Activated naive CD8-positive, alpha-beta T cell treated with anti-CD3 and anti-CD28 coated beads for 36 hours (primary cell): ENCODE measurements around the gene MIF. TPM values are rescaled to one million over a fixed set of nuclear protein-coding genes. Genes with fewer than 3 reads are reported as not detected.
"Not testable (repeated sequence)": the region's sequence is repeated elsewhere in the genome, so short reads cannot be mapped to it uniquely, and the experiment has no call there.

Experiments used
- DNase-seq: peaks from one replicate; pipeline ENCODE4 v3.0.0; 2021
- H3K27ac Mint-ChIP-seq: one replicate; pipeline ENCODE4 v1.8.0; 2022; ENCODE audit warnings: mild to moderate bottlenecking, moderate library complexity, mixed read lengths
- H3K27me3 Mint-ChIP-seq: one replicate; pipeline ENCODE4 v1.8.0; 2022; ENCODE audit warnings: mild to moderate bottlenecking, mixed read lengths
- H3K36me3 Mint-ChIP-seq: one replicate; pipeline ENCODE4 v1.8.0; 2021; ENCODE audit warnings: mild to moderate bottlenecking, mixed read lengths
- H3K4me1 Mint-ChIP-seq: one replicate; pipeline ENCODE4 v1.8.0; 2021; ENCODE audit warnings: mixed read lengths
- H3K4me3 Mint-ChIP-seq: one replicate; pipeline ENCODE4 v1.8.0; 2022; ENCODE audit warnings: mild to moderate bottlenecking, moderate library complexity, mixed read lengths
- H3K9me3 Mint-ChIP-seq: one replicate; pipeline ENCODE4 v1.8.0; 2022; ENCODE audit warnings: mixed read lengths
- total RNA-seq, 2 experiments: library from RNA; stranded (reverse); gene quantifications; one replicate each; pipeline ENCODE4 v1.2.3, GENCODE V29; 2021

The MIF gene
- total RNA-seq, 2 experiments from 2014 or later = 1,236 to 1,275 TPM

GRCh38 chr22:23907423-23907822, 13.2 kb downstream of the MIF start:
- H3K36me3 Mint-ChIP-seq, H3K9me3 Mint-ChIP-seq, H3K27me3 Mint-ChIP-seq, H3K4me1 Mint-ChIP-seq, DNase-seq, H3K4me3 Mint-ChIP-seq, H3K27ac Mint-ChIP-seq: not testable (repeated sequence)

- no peak for DNase-seq
- Mint-ChIP-seq H3K27ac (no peak overlapping the region), H3K4me3 (no peak overlapping the region), H3K4me1 (peaks cover 12% of the 10 kb centered on the region), H3K9me3 (no peaks in the 10 kb centered on the region), H3K27me3 (no peaks in the 10 kb centered on the region), H3K36me3 (peaks cover 10% of the 10 kb centered on the region)
Measured at GRCh38 chr22:23908587-23909205, 14.5 kb downstream of the MIF start.

DNA sequence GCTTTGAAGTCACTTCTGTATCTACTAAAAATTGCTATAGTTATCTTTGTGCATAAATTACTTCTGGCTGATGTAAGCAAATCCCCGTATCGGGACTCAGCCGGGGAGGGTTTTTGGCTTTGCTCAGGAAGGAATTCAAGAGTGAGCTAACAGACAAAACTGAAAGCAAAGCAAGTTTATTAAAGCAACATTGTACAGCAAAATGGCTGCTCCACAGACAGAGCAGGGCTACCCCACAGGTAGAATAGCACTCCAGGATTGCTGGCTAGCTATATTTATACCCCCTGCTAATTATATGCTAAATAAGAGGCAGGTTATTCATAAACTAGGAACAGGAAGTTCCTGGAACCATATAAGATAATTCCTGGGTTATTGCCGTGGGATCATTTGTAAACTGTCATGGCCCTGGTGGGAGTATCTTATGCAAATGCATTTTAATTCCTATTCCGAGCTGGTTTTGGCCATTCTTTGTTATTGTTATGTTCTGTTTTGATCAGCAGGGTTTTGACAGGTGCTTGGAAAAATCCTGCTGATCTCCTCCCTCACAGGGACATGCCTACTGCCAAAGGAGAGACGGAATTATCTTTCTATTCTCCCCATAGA, 15.2 kb downstream of the MIF start:
- DNase-seq = no peak
- Mint-ChIP-seq H3K4me1 (peaks cover 17% of the 10 kb centered on the region), H3K27me3 (no peaks in the 10 kb centered on the region)

GRCh38 chr22:23910496-23911190, 16.5 kb downstream of the MIF start:
- DNase-seq = no peak
- Mint-ChIP-seq H3K36me3 (peaks cover 10% of the 10 kb centered on the region), H3K27ac (no peak overlapping the region), H3K4me3 (no peak overlapping the region), H3K4me1 (peaks cover 28% of the 10 kb centered on the region), H3K9me3 (no peaks in the 10 kb centered on the region), H3K27me3 (no peaks in the 10 kb centered on the region)

More for the DNA sequence above, 15.2 kb downstream of the MIF start:
- Mint-ChIP-seq H3K4me3 (no peak overlapping the region), H3K36me3 (peaks cover 10% of the 10 kb centered on the region), H3K9me3 (no peaks in the 10 kb centered on the region), H3K27ac (no peak overlapping the region)

GRCh38 chr22:23911318-23911980, 17.3 kb downstream of the MIF start:
- Mint-ChIP-seq H3K9me3 (no peaks in the 10 kb centered on the region), H3K27ac (no peak overlapping the region), H3K4me3 (no peak overlapping the region), H3K27me3 (no peaks in the 10 kb centered on the region), H3K4me1 (peaks cover 30% of the 10 kb centered on the region), H3K36me3 (peaks cover 11% of the 10 kb centered on the region)
- DNase-seq = no peak

DNA sequence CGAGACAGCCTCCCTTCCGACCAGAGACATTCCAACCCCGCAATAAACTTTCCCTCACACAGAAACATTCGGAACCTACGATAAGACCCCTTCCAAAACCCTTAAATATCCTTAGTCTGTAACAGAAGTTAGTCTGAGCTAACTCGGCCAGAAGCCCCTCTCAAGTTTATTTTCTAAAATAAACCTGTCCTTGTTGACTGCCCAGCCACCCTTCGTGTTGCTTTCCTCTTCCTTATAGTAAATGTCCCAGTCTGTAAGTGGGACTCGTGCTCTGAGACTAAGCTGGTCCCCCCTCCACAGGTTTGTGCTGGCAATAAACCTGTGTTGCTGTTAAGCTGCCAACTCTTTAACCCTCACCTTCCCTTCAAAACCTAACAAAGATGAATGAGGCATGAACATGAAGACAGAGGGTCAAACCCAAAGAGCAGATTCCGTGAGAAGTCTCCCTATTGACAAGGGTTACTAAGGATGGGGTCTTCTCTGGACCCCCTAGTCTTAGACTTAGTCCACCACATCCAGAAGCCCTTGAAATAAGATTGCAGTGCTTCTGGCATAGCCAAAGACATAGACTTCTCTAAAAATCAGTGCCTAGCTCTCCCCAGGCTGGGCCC, 18.2 kb downstream of the MIF start:
- Mint-ChIP-seq H3K36me3 (peaks cover 19% of the 10 kb centered on the region), H3K4me3 (no peak overlapping the region), H3K4me1 (peaks cover 30% of the 10 kb centered on the region), H3K27ac (peak overlapping the region; percentile 99), H3K9me3 (no peaks in the 10 kb centered on the region), H3K27me3 (no peaks in the 10 kb centered on the region)
- no peak for DNase-seq

DNA sequence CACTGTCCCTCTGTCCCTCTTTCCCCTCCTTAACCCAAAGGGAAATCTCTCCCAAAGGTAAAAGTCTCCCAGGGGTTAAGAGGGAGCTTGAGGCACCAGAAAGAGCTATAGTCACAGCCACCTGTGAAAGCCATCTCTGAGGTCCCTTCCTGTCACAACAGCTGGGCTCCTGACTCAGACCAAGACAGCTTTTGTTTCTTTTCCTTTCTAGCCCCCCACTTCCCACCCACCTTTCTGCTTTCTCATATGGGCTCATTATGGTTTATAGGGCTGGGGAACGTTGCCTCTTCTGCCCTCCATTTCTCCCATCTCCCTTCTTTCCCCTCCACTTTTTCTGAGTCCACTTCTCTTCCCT, 19.1 kb downstream of the MIF start:
- Mint-ChIP-seq H3K36me3 (peaks cover 19% of the 10 kb centered on the region), H3K9me3 (no peaks in the 10 kb centered on the region), H3K4me3 (peak overlapping the region; percentile 98), H3K27me3 (no peaks in the 10 kb centered on the region), H3K27ac (peak overlapping the region; percentile 99), H3K4me1 (peaks cover 30% of the 10 kb centered on the region)
- peak; percentile 42 for DNase-seq

DNA sequence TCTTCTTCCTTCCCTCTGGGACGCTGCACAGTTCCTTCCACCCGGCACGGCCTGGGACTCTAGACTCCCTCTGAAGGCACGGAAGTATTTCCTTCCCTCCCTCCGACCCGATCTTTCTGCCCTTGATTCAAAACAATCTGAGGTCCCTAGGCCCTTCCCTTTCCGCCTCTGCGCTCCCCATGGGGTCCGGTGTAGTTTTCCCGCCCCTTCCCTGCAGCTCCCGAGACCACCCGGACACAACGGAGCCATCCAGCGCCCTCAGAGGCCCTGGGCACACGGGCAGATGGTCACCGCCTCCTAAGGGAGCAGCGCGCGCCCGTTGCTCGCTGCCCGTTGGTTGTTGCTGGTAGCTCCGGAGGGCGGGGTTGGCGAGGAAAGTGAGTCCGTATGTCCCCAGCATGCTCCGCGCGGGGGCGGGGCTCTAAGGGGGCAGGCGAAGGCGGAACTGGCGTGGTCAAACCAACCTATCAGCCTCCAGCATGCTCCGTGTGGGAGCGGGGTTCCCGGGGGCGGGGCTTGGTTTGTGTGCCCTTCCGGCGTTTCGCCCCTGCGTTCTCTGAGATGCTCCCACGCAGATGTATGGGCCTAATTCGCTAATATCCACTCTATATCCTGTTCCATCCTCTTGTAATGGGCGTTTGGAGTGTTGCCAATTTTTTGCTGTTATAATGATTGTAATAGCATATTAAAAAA, 19.6 kb downstream of the MIF start:
- H3K4me3 Mint-ChIP-seq = peak overlapping the region; percentile 98
- H3K27ac Mint-ChIP-seq = peak overlapping the region; percentile 99
- H3K36me3 Mint-ChIP-seq = peaks cover 19% of the 10 kb centered on the region
- H3K9me3 Mint-ChIP-seq = no peaks in the 10 kb centered on the region
- peak; percentile 100 for DNase-seq
- H3K4me1 Mint-ChIP-seq = peaks cover 30% of the 10 kb centered on the region
- no peaks in the 10 kb centered on the region for H3K27me3 Mint-ChIP-seq

DNA sequence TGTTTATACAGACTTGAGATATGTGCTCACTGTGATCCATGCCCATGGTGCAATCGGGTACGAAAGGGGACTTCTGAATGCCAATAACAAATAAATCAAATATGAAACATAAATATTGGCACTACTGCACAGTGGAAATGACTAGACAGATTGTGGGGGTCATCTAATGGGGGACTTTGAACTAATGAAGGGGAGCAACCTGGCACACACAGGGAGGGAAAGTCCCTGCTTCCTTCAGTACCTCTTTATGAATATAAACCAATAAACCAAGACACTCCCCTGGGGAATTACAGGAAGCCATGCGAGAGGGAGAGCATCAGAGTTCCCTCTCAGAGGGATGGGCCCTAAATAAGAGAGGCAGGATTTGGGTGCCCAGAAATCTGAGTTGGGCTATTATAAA, 21.1 kb downstream of the MIF start:
- H3K27me3 Mint-ChIP-seq = no peaks in the 10 kb centered on the region
- H3K27ac Mint-ChIP-seq = peak overlapping the region; percentile 63
- peaks cover 21% of the 10 kb centered on the region for H3K36me3 Mint-ChIP-seq
- H3K4me1 Mint-ChIP-seq = peaks cover 30% of the 10 kb centered on the region
- no peak for DNase-seq
- no peak overlapping the region for H3K4me3 Mint-ChIP-seq
- no peaks in the 10 kb centered on the region for H3K9me3 Mint-ChIP-seq

GRCh38 chr22:23920267-23920611, 26.1 kb downstream of the MIF start:
- not testable (repeated sequence) for H3K4me3 Mint-ChIP-seq, DNase-seq, H3K27ac Mint-ChIP-seq, H3K27me3 Mint-ChIP-seq, H3K9me3 Mint-ChIP-seq
- Mint-ChIP-seq H3K4me1 (peaks cover 16% of the 10 kb centered on the region), H3K36me3 (peaks cover 38% of the 10 kb centered on the region)

GRCh38 chr22:23921586-23922201, 27.5 kb downstream of the MIF start:
- H3K4me3 Mint-ChIP-seq, DNase-seq, H3K27ac Mint-ChIP-seq, H3K27me3 Mint-ChIP-seq, H3K9me3 Mint-ChIP-seq, H3K4me1 Mint-ChIP-seq: not testable (repeated sequence)
- H3K36me3 Mint-ChIP-seq = peaks cover 50% of the 10 kb centered on the region

- no peak for DNase-seq
- Mint-ChIP-seq H3K4me1 (peaks cover 10% of the 10 kb centered on the region), H3K27ac (no peak overlapping the region), H3K36me3 (peaks cover 55% of the 10 kb centered on the region), H3K9me3 (peaks cover 6% of the 10 kb centered on the region), H3K4me3 (no peak overlapping the region), H3K27me3 (no peaks in the 10 kb centered on the region)
Measured at GRCh38 chr22:23922921-23923320, 28.7 kb downstream of the MIF start.

DNA sequence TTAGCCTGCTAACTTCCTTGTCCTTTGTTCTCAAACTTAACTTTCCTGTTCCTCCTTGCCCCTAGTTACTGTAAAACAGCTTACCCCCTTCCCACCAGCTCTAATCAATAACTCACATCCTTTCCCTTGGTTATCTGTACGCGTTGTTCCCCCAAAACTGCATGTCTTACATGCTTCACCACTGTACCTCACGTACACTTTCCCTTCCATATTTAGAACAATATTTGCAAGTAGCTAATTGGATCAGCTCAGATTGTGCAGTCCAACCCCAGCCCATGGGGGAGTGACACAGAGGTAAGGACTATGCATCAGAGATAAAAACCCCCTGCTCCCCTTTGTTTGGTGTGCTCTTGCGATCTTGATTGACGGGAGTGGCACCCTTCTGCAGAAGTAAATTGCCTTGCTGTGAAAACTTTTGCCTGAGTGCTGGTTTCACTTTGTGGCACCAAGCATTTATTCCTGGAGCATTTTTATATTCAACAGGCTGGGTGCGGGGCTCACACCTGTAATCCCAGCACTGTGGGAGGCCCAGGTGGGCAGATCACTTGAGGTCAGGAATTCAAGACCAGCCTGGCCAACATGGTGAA, 30.9 kb downstream of the MIF start:
- no peak for DNase-seq
- no peak overlapping the region for H3K4me3 Mint-ChIP-seq
- peaks cover 14% of the 10 kb centered on the region for H3K4me1 Mint-ChIP-seq
- no peaks in the 10 kb centered on the region for H3K27me3 Mint-ChIP-seq
- H3K36me3 Mint-ChIP-seq = peaks cover 60% of the 10 kb centered on the region
- peaks cover 6% of the 10 kb centered on the region for H3K9me3 Mint-ChIP-seq
- H3K27ac Mint-ChIP-seq = no peak overlapping the region

- peaks cover 12% of the 10 kb centered on the region for H3K9me3 Mint-ChIP-seq
- no peak for DNase-seq
Measured at GRCh38 chr22:23926561-23926960, 32.4 kb downstream of the MIF start.

More at GRCh38 chr22:23926561-23926960, 32.4 kb downstream of the MIF start:
- Mint-ChIP-seq H3K36me3 (peaks cover 63% of the 10 kb centered on the region), H3K27me3 (no peaks in the 10 kb centered on the region), H3K27ac (no peak overlapping the region), H3K4me1 (peaks cover 14% of the 10 kb centered on the region), H3K4me3 (no peak overlapping the region)
